RWPE1 (cell line): ENCODE results near the gene UBAC2.

Experiments used
- CTCF ChIA-PET: fragments of 350-600 bp; sonication (Branson Sonifier 250); formaldehyde crosslinking; extraction: SDS; loops from one replicate; lab custom pipeline; 2021; lab: Yijun Ruan, JAX
- POLR2A ChIA-PET: fragments of 400-600 bp; formaldehyde crosslinking; extraction: SDS; loops from one replicate; lab custom pipeline; 2020; ENCODE audit warnings: antibody characterized with exemption; ENCODE audit not compliant: low non-redundant PET; lab: Yijun Ruan, JAX
- DNase-seq: peaks from one replicate; pipeline ENCODE4 v3.0.0; 2012; ENCODE audit warnings: low spot score
- H3K27ac ChIP-seq: fragments of 450-650 bp; 2 replicates; pipeline ENCODE4 v1.5.1; 2017
- TF ChIP-seq, protein P1 (sequence below): fragments of 450-650 bp; conservative IDR thresholded peaks from 2 replicates; pipeline ENCODE4 v1.5.1; 2017; ENCODE audit warnings: low read depth, mild to moderate bottlenecking

Gene UBAC2

DNA sequence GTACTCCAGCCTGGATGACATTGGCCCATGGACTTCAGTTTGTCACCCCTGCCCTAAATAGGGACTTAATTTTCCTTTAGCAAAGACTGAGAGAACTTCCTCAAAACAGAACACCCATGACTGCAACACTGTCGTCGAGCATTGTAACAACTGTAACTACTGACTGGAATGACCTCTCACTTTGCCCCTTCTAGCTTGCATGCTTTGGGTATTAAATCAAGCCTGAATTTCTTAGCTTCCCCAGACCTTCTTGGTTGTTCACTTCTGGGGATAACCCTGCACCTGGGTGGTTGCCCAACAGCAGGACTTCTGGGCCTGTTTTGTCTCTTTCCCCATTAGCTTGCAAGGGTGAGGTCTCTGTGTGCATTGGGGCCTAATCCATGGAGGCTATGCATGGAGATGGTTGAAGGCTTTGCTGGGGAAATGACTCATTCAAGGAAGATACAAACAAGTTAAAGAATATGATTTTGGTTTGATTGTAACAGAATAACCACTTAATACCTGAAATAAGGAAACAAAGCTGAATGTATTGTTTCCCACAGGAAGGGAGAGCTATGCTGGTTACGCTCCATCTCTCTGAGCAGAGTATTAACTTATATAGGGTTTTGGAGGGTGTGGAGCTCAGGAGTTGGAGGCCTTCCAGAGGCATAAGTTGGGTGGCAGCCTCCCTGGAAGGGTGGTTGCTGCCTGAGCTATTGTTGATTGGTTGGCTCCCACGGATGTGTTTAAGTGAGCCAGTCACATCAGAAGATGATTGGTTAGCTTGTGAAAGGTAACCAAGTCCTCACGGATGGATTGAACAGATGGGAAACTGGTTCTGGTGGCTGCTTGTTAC, 34.7 kb upstream of the UBAC2 start:
- TF ChIP-seq, protein P1, sequence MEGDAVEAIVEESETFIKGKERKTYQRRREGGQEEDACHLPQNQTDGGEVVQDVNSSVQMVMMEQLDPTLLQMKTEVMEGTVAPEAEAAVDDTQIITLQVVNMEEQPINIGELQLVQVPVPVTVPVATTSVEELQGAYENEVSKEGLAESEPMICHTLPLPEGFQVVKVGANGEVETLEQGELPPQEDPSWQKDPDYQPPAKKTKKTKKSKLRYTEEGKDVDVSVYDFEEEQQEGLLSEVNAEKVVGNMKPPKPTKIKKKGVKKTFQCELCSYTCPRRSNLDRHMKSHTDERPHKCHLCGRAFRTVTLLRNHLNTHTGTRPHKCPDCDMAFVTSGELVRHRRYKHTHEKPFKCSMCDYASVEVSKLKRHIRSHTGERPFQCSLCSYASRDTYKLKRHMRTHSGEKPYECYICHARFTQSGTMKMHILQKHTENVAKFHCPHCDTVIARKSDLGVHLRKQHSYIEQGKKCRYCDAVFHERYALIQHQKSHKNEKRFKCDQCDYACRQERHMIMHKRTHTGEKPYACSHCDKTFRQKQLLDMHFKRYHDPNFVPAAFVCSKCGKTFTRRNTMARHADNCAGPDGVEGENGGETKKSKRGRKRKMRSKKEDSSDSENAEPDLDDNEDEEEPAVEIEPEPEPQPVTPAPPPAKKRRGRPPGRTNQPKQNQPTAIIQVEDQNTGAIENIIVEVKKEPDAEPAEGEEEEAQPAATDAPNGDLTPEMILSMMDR, result no peak
- ChIA-PET POLR2A (no interaction called here), CTCF (interaction anchor here (0.6 to 0.7 kb wide), 4 partner anchors 11 to 108 kb away, joined by 3 read pairs; no protein-coding TSS in a partner anchor)
- H3K27ac ChIP-seq, result no peak overlapping the region
- no peak for DNase-seq

DNA sequence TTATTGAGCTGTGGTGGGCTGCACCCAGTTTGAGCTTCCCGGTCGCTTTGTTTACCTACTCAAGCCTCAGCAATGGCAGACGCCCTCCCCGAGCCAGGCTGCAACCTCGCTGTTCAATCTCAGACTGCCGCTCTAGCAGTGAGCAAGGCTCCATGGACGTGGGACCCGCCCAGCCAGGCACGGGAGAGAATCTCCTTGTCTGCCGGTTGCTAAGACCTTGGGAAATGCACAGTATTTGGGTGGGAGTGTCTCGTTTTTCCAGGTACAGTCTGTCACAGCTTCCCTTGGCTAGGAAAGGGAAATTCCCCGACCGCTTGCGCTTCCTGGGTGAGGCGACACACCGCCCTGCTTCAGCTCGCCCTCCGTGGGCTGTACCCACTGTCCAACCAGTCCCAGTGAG, 27.7 kb upstream of the UBAC2 start:
- DNase-seq, result no peak
- no peak overlapping the region for H3K27ac ChIP-seq
- ChIA-PET POLR2A (interaction anchor here (1.1 kb wide), 1 partner anchor 27 kb away, joined by 3 read pairs; the partner anchor contains the start of gene UBAC2), CTCF (interaction anchor here (1.0 kb wide), 1 partner anchor 96 kb away, joined by 4 read pairs; no protein-coding TSS in a partner anchor)
- TF ChIP-seq, protein P1, result no peak

DNA sequence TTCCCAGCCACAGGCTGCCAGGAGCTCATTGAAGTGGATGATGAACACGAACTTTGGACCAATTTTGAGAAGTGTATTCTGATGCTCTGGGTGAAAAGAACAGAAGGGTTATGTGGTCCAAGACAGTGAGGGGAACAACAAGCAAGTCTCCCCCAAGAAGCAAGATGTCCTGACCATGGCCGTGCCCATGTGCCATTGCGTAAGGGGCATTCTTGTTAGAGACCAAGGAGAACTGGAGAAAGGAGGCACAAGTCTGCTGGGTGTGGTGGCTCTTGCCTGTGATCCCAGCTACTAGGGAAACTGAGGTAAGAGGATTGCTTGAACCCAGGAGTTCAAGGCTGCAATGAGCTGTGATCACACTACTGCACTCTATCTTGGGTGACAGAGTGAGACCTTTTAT, 27.0 kb upstream of the UBAC2 start:
- no peak overlapping the region for H3K27ac ChIP-seq
- ChIA-PET POLR2A (no interaction called here), CTCF (interaction anchor here (1.0 to 1.4 kb wide), 2 partner anchors 96 to 264 kb away, joined by 4 read pairs; no protein-coding TSS in a partner anchor)
- no peak for DNase-seq
- TF ChIP-seq, protein P1, result no peak

DNA sequence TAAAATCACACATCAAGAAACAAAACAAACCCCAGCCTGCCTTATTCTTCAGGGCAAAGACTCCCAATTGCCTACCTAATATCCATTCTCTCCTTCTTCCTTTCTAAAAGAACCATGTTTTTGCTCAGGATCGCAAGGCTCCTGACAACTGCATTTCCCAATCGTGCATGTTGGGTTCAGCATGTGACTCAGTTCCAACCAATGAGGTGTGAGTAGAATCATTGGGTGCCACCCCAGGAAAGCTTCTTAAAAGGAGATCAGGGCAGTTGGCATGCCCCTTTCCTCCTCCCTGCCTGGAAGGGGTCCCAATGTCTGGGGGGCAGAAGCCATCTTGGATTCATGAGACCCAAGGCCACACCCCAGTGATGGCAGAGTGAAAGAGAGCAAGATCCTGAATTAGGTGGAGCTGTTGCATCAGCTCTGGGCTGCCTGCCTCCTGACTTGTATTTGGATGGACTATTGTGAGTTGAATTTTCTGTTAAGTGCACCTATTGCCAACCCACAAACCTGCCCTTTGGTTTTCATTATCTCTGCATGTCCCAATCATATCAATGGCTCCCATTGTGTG, 26.0 kb upstream of the UBAC2 start:
- H3K27ac ChIP-seq, result no peak overlapping the region
- POLR2A ChIA-PET, result no interaction called here
- TF ChIP-seq, protein P1, result no peak
- CTCF ChIA-PET, result interaction anchor here (1.4 kb wide), 1 partner anchor 263 kb away, joined by 4 read pairs; no protein-coding TSS in a partner anchor
- DNase-seq, result no peak

DNA sequence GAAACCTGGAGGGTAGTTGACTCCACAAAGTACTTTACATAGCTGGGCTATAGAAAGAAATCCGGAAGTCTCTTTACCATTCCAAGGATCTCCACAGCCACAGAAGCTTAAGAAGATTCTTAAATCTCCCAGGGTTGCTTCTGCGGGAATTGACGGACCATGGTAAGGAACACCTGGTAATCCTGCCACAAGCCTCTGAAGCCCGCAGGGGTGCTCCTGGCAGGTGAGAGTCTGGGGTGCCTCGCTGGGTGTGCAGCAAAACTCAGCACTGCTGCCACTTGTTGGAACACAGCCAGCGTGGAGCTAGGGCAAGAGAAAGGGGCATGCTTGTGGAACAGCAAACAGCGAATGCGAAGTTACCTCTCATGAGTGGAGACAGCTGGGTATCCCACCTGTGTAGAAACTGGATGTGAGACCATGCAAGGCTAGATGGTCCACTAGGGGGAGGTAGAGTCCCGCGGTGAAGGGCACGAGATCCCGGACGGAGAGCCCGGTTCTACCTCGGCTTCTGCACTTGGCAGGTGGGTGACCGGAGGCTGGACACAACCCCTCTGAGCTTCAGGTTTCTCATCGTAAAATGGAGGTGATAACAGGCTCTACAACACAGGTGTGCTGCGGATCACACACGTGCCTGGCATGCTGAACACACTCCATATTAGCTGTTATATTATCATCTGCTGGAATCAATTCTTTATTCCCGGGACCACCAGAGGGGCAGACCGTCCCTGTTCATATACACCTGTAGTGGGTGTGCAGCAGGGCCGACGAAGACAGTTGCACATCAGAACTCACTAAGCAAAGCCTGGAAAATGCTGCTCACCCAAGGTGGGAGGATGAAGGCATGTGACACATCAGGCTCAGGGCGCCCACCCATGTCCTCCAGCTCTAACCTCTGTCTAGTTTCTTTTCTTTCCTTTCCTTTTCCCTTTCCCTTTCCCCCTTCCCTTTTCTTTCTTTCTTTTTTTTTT, 24.1 kb upstream of the UBAC2 start:
- H3K27ac ChIP-seq, result no peak overlapping the region
- TF ChIP-seq, protein P1, result peak; percentile 87
- DNase-seq, result peak; percentile 75
- ChIA-PET POLR2A (no interaction called here), CTCF (interaction anchor here (0.5 to 1.8 kb wide), 42 partner anchors 8 to 1315 kb away, joined by 3 to 17 read pairs (median 4); partner anchors contain the start of gene UBAC2)
